IPS-18a (cell line): ENCODE measurements around the gene MGLL.

Source experiments
- H3K27ac ChIP-seq: one replicate; pipeline ENCODE4 v1.5.1; 2013; ENCODE audit warnings: low read length
- H3K27me3 ChIP-seq: one replicate; pipeline ENCODE4 v1.6.1; 2013; ENCODE audit warnings: mild to moderate bottlenecking, low read length; ENCODE audit not compliant: control insufficient read depth, insufficient read depth
- H3K36me3 ChIP-seq: one replicate; pipeline ENCODE4 v1.6.1; 2013; ENCODE audit warnings: low read depth, low read length; ENCODE audit not compliant: control insufficient read depth
- H3K4me1 ChIP-seq: one replicate; pipeline ENCODE4 v1.6.1; 2013; ENCODE audit warnings: low read depth, low read length; ENCODE audit not compliant: control insufficient read depth
- H3K4me3 ChIP-seq: one replicate; pipeline ENCODE4 v1.5.1; 2013; ENCODE audit warnings: low read length
- H3K9ac ChIP-seq: one replicate; pipeline ENCODE4 v1.6.1; 2013; ENCODE audit warnings: mild to moderate bottlenecking, low read length, moderate library complexity
- H3K9me3 ChIP-seq: one replicate; pipeline ENCODE4 v1.6.1; 2013; ENCODE audit warnings: low read depth, low read length; ENCODE audit not compliant: control insufficient read depth

The MGLL gene

GRCh38 chr3:127777332-127777731 lies 45.0 kb downstream of the MGLL start:
- H3K27ac ChIP-seq: no peak overlapping the region
- no peaks in the 10 kb centered on the region for H3K4me1 ChIP-seq
- H3K27me3 ChIP-seq: no peaks in the 10 kb centered on the region
- no peak overlapping the region for H3K4me3 ChIP-seq
- no peaks in the 10 kb centered on the region for H3K36me3 ChIP-seq
- H3K9ac ChIP-seq: no peak overlapping the region
- H3K9me3 ChIP-seq: no peaks in the 10 kb centered on the region

- no peaks in the 10 kb centered on the region for H3K4me1 ChIP-seq
Measured at GRCh38 chr3:127776347-127776746, 46.0 kb downstream of the MGLL start.

GRCh38 chr3:127775398-127776109 lies 46.8 kb downstream of the MGLL start:
- Histone ChIP-seq H3K36me3 (no peaks in the 10 kb centered on the region), H3K27me3 (no peaks in the 10 kb centered on the region), H3K27ac (no peak overlapping the region), H3K4me3 (no peak overlapping the region), H3K4me1 (no peaks in the 10 kb centered on the region), H3K9me3 (no peaks in the 10 kb centered on the region), H3K9ac (no peak overlapping the region)

More at GRCh38 chr3:127776347-127776746, 46.0 kb downstream of the MGLL start:
- Histone ChIP-seq H3K9me3 (no peaks in the 10 kb centered on the region), H3K4me3 (no peak overlapping the region), H3K36me3 (no peaks in the 10 kb centered on the region), H3K27ac (no peak overlapping the region), H3K27me3 (no peaks in the 10 kb centered on the region), H3K9ac (no peak overlapping the region)

- Histone ChIP-seq H3K4me1 (no peaks in the 10 kb centered on the region), H3K36me3 (no peaks in the 10 kb centered on the region), H3K4me3 (no peak overlapping the region), H3K9ac (no peak overlapping the region), H3K27ac (no peak overlapping the region), H3K27me3 (no peaks in the 10 kb centered on the region), H3K9me3 (no peaks in the 10 kb centered on the region)
Measured at GRCh38 chr3:127774647-127775046, 47.7 kb downstream of the MGLL start.

GRCh38 chr3:127773752-127774395 lies 48.4 kb downstream of the MGLL start:
- no peak overlapping the region for H3K9ac ChIP-seq
- no peak overlapping the region for H3K27ac ChIP-seq
- H3K36me3 ChIP-seq: no peaks in the 10 kb centered on the region
- no peaks in the 10 kb centered on the region for H3K4me1 ChIP-seq
- H3K4me3 ChIP-seq: no peak overlapping the region
- no peaks in the 10 kb centered on the region for H3K27me3 ChIP-seq
- no peaks in the 10 kb centered on the region for H3K9me3 ChIP-seq

- H3K4me1 ChIP-seq: no peaks in the 10 kb centered on the region
- H3K36me3 ChIP-seq: no peaks in the 10 kb centered on the region
- H3K27ac ChIP-seq: no peak overlapping the region
- no peaks in the 10 kb centered on the region for H3K9me3 ChIP-seq
- no peak overlapping the region for H3K9ac ChIP-seq
- H3K27me3 ChIP-seq: no peaks in the 10 kb centered on the region
- H3K4me3 ChIP-seq: no peak overlapping the region
Measured at GRCh38 chr3:127772827-127773751, 49.2 kb downstream of the MGLL start.

- Histone ChIP-seq H3K4me3 (no peak overlapping the region), H3K36me3 (no peaks in the 10 kb centered on the region), H3K27me3 (no peaks in the 10 kb centered on the region), H3K9ac (no peak overlapping the region), H3K9me3 (no peaks in the 10 kb centered on the region), H3K27ac (no peak overlapping the region), H3K4me1 (no peaks in the 10 kb centered on the region)
Measured at GRCh38 chr3:127772273-127772672, 50.0 kb downstream of the MGLL start.

- Histone ChIP-seq H3K9ac (no peak overlapping the region), H3K4me3 (no peak overlapping the region), H3K27ac (no peak overlapping the region), H3K9me3 (no peaks in the 10 kb centered on the region), H3K27me3 (no peaks in the 10 kb centered on the region), H3K36me3 (no peaks in the 10 kb centered on the region), H3K4me1 (no peaks in the 10 kb centered on the region)
Measured at GRCh38 chr3:127771746-127772145, 50.6 kb downstream of the MGLL start.

GRCh38 chr3:127770671-127771355 lies 51.5 kb downstream of the MGLL start:
- no peaks in the 10 kb centered on the region for H3K27me3 ChIP-seq
- no peak overlapping the region for H3K4me3 ChIP-seq
- no peaks in the 10 kb centered on the region for H3K36me3 ChIP-seq
- no peaks in the 10 kb centered on the region for H3K4me1 ChIP-seq
- H3K9ac ChIP-seq: no peak overlapping the region
- no peaks in the 10 kb centered on the region for H3K9me3 ChIP-seq
- H3K27ac ChIP-seq: no peak overlapping the region

GRCh38 chr3:127769284-127770081 lies 52.8 kb downstream of the MGLL start:
- Histone ChIP-seq H3K4me1 (no peaks in the 10 kb centered on the region), H3K27ac (no peak overlapping the region), H3K27me3 (no peaks in the 10 kb centered on the region), H3K4me3 (no peak overlapping the region), H3K36me3 (no peaks in the 10 kb centered on the region), H3K9ac (no peak overlapping the region), H3K9me3 (no peaks in the 10 kb centered on the region)
